HT1080 (cell line): Measurements from ENCODE around the gene ETFA. TPM values are rescaled to one million over a fixed set of nuclear protein-coding genes. Genes with fewer than 3 reads are reported as not detected.

Experiments used
- DNase-seq: peaks from one replicate; pipeline ENCODE4 v3.0.0-alpha.2; 2015; ENCODE audit warnings: low read depth
- total RNA-seq: library from RNA; depleted of rRNA; stranded (reverse); fragments of >200 nt; shearing (Covaris generic); gene quantifications from 2 replicates; pipeline ENCODE4 v1.2.3, GENCODE V29; 2014

The ETFA gene
- total RNA-seq, 1 experiment from 2014 or later = 130 TPM

- DNase-seq = no peak
These were observed 29.6 kb upstream of the ETFA start for GRCh38 chr15:76340803-76341365.

GRCh38 chr15:76340198-76340802, 29.0 kb upstream of the ETFA start:
- DNase-seq = no peak

GRCh38 chr15:76339305-76340197, 28.3 kb upstream of the ETFA start:
- DNase-seq = no peak

- DNase-seq = no peak
These were observed 27.4 kb upstream of the ETFA start for GRCh38 chr15:76338486-76339304.

- no peak for DNase-seq
These were observed 26.6 kb upstream of the ETFA start for GRCh38 chr15:76337696-76338485.

GRCh38 chr15:76337059-76337695, 25.9 kb upstream of the ETFA start:
- no peak for DNase-seq

GRCh38 chr15:76336254-76337058, 25.2 kb upstream of the ETFA start, which contains the start of gene ISL2:
Gene ISL2, plus strand, starts transcription at chr15:76336773. Its CDS starts 111 bp downstream, at chr15:76336884.
- DNase-seq = peak; percentile 87

- DNase-seq = no peak
These were observed 24.3 kb upstream of the ETFA start for GRCh38 chr15:76335307-76336253.

GRCh38 chr15:76334438-76335306, 23.4 kb upstream of the ETFA start:
- DNase-seq = no peak

GRCh38 chr15:76333720-76334437, 22.6 kb upstream of the ETFA start:
- DNase-seq = no peak

- no peak for DNase-seq
These were observed 22.0 kb upstream of the ETFA start for GRCh38 chr15:76333309-76333708.

GRCh38 chr15:76332796-76333195, 21.5 kb upstream of the ETFA start:
- DNase-seq = no peak

- DNase-seq = peak; percentile 46
These were observed 18.9 kb upstream of the ETFA start for GRCh38 chr15:76330080-76330680.

GRCh38 chr15:76328958-76329357, 17.7 kb upstream of the ETFA start:
- peak; percentile 62 for DNase-seq

- no peak for DNase-seq
These were observed 16.9 kb upstream of the ETFA start for GRCh38 chr15:76328106-76328696.
